Parathyroid adenoma (tissue), 2 donors: ENCODE data around the gene SAMD3.
"Not testable (repeated sequence)": the region's sequence is repeated elsewhere in the genome, so short reads cannot be mapped to it uniquely, and the experiment has no call there.

Experiments used
- H2AFZ ChIP-seq: fragments of 300-600 bp; sonication (generic); one replicate; pipeline ENCODE4 v1.7.0; 2017; ENCODE audit warnings: antibody characterized with exemption, mild to moderate bottlenecking
- H3K27ac ChIP-seq: fragments of 300-600 bp; sonication (generic); one replicate; pipeline ENCODE4 v1.7.0; 2017
- H3K27me3 ChIP-seq: fragments of 300-600 bp; sonication (generic); one replicate; pipeline ENCODE4 v1.7.0; 2017; ENCODE audit warnings: low read length; ENCODE audit not compliant: control insufficient read depth, insufficient read depth
- H3K36me3 ChIP-seq: fragments of 300-600 bp; sonication (generic); one replicate; pipeline ENCODE4 v1.7.0; 2017; ENCODE audit warnings: low read length; ENCODE audit not compliant: control insufficient read depth, insufficient read depth
- H3K4me1 ChIP-seq: fragments of 300-600 bp; sonication (generic); one replicate; pipeline ENCODE4 v1.7.0; 2017; ENCODE audit warnings: control low read depth
- H3K4me2 ChIP-seq: fragments of 300-600 bp; sonication (generic); one replicate; pipeline ENCODE4 v1.7.0; 2017; ENCODE audit warnings: low read length
- H3K4me3 ChIP-seq: fragments of 300-600 bp; sonication (generic); one replicate; pipeline ENCODE4 v1.7.0; 2017; ENCODE audit warnings: low read depth, low read length
- H3K79me2 ChIP-seq: fragments of 300-600 bp; sonication (generic); one replicate; pipeline ENCODE4 v1.7.0; 2017; ENCODE audit warnings: control low read depth
- H3K9ac ChIP-seq: fragments of 300-600 bp; sonication (generic); one replicate; pipeline ENCODE4 v1.7.0; 2017; ENCODE audit warnings: mild to moderate bottlenecking
- H3K9me3 ChIP-seq: fragments of 300-600 bp; sonication (generic); one replicate; pipeline ENCODE4 v1.7.0; 2017; ENCODE audit warnings: low read length; ENCODE audit not compliant: control insufficient read depth
- TF ChIP-seq, protein P1 (sequence below): fragments of 300-600 bp; sonication (generic); IDR thresholded peaks from one replicate; pipeline ENCODE4 v1.7.0; 2017; ENCODE audit warnings: antibody characterized with exemption, mild to moderate bottlenecking
- donor health status: primary hyperparathyroidism.

The SAMD3 gene

GRCh38 chr6:130122243-130122642 lies 100.5 kb downstream of the SAMD3 start:
- no peaks in the 10 kb centered on the region for H3K79me2 ChIP-seq
- H2AFZ ChIP-seq = no peak overlapping the region
- H3K4me2 ChIP-seq = no peak overlapping the region
- H3K27ac ChIP-seq = no peak overlapping the region
- no peaks in the 10 kb centered on the region for H3K36me3 ChIP-seq
- H3K27me3 ChIP-seq = no peaks in the 10 kb centered on the region
- H3K9ac ChIP-seq = no peak overlapping the region
- peaks cover 3% of the 10 kb centered on the region for H3K4me1 ChIP-seq
- TF ChIP-seq, protein P1, sequence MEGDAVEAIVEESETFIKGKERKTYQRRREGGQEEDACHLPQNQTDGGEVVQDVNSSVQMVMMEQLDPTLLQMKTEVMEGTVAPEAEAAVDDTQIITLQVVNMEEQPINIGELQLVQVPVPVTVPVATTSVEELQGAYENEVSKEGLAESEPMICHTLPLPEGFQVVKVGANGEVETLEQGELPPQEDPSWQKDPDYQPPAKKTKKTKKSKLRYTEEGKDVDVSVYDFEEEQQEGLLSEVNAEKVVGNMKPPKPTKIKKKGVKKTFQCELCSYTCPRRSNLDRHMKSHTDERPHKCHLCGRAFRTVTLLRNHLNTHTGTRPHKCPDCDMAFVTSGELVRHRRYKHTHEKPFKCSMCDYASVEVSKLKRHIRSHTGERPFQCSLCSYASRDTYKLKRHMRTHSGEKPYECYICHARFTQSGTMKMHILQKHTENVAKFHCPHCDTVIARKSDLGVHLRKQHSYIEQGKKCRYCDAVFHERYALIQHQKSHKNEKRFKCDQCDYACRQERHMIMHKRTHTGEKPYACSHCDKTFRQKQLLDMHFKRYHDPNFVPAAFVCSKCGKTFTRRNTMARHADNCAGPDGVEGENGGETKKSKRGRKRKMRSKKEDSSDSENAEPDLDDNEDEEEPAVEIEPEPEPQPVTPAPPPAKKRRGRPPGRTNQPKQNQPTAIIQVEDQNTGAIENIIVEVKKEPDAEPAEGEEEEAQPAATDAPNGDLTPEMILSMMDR = no peak
- H3K4me3 ChIP-seq = no peak overlapping the region
- no peaks in the 10 kb centered on the region for H3K9me3 ChIP-seq

- Histone ChIP-seq H3K4me3 (no peak overlapping the region), H3K4me2 (no peak overlapping the region), H3K9ac (no peak overlapping the region), H3K27ac (no peak overlapping the region), H2AFZ (no peak overlapping the region), H3K27me3 (no peaks in the 10 kb centered on the region), H3K36me3 (no peaks in the 10 kb centered on the region), H3K79me2 (no peaks in the 10 kb centered on the region), H3K4me1 (peaks cover 3% of the 10 kb centered on the region), H3K9me3 (no peaks in the 10 kb centered on the region)
- TF ChIP-seq, protein P1 = no peak
These were observed 102.0 kb downstream of the SAMD3 start for GRCh38 chr6:130120731-130121130.

DNA sequence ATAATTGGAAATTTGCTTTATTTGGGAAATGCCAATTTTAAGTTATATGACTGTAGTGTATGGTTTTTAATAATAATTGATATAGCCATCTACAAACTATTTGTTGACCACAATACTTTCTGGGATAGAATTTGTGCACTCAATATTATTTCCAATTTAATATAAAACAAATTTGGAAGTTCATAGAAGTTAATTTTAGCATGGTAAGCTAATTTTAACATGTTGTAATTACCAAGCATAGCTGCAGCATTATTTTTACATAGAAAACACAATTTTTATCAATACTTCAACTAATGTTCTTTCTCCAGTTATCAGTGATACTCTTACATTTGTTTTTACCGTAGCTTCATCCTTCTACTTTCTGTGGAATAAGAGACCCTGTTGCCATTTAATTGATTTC lies 103.5 kb downstream of the SAMD3 start:
- Histone ChIP-seq H3K36me3 (no peaks in the 10 kb centered on the region), H3K27me3 (no peaks in the 10 kb centered on the region), H3K4me2 (no peak overlapping the region), H3K9ac (no peak overlapping the region), H3K79me2 (no peaks in the 10 kb centered on the region), H3K4me3 (no peak overlapping the region), H3K9me3 (no peaks in the 10 kb centered on the region), H2AFZ (no peak overlapping the region), H3K27ac (no peak overlapping the region), H3K4me1 (peaks cover 3% of the 10 kb centered on the region)
- TF ChIP-seq, protein P1 = no peak

- TF ChIP-seq, protein P1 = no peak
- Histone ChIP-seq H3K9me3 (no peaks in the 10 kb centered on the region), H3K4me3 (no peak overlapping the region), H2AFZ (no peak overlapping the region), H3K36me3 (no peaks in the 10 kb centered on the region), H3K4me2 (no peak overlapping the region), H3K27ac (no peak overlapping the region), H3K9ac (no peak overlapping the region), H3K79me2 (no peaks in the 10 kb centered on the region), H3K4me1 (peaks cover 3% of the 10 kb centered on the region), H3K27me3 (no peaks in the 10 kb centered on the region)
These were observed 104.5 kb downstream of the SAMD3 start for GRCh38 chr6:130118236-130118635.

DNA sequence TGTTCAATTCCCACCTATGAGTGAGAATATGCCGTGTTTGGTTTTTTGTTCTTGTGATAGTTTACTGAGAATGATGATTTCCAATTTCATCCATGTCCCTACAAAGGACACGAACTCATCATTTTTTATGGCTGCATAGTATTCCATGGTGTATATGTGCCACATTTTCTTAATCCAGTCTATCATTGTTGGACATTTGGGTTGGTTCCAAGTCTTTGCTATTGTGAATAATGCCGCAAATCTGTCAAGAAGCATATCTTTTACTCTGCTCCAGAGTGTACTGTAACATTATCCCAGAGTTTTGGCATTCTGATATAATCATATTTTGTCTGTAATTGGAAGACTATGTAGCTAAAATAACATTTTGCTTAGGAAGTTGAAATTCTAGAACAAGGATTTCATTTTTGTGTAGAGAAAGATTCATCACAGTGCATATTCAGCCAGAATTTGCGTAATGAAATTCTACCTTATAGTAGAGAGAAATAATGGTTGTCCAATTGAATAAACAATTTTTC lies 105.5 kb downstream of the SAMD3 start:
- H2AFZ ChIP-seq, H3K79me2 ChIP-seq, H3K9me3 ChIP-seq, H3K4me2 ChIP-seq, H3K4me3 ChIP-seq, H3K9ac ChIP-seq, H3K27me3 ChIP-seq, H3K4me1 ChIP-seq, H3K36me3 ChIP-seq, H3K27ac ChIP-seq: not testable (repeated sequence)
